ENCODE measurements around the gene TUT4. TPM values are rescaled to one million over a fixed set of nuclear protein-coding genes. Genes with fewer than 3 reads are reported as not detected.

TUT4 gene
- polyA plus RNA-seq, 1 donor from 2014 or later = 84.1 TPM

- H3K27me3 ChIP-seq (ENCODE audit: insufficient read depth, low read depth, low read length) = no peaks in the 10 kb centered on the region
- no peaks in the 10 kb centered on the region for H4K20me1 ChIP-seq (ENCODE audit: insufficient read depth)
- no peak overlapping the region for H3K4me3 ChIP-seq (ENCODE audit: low read length)
- no peaks in the 10 kb centered on the region for H3K36me3 ChIP-seq (ENCODE audit: insufficient read depth, low read length)
- H3K9me3 ChIP-seq (ENCODE audit: low read length) = no peaks in the 10 kb centered on the region
- H3K27ac ChIP-seq (ENCODE audit: low read length) = no peak overlapping the region
- no peak for TF ChIP-seq RAD21 (conservative IDR thresholded peaks at IDR 0.05)
- no peak for TF ChIP-seq EZH2 (IDR thresholded peaks at IDR 0.05; ENCODE audit: borderline replicate concordance, insufficient read depth, low read length, poor library complexity, severe bottlenecking)
- TF ChIP-seq POLR2AphosphoS5 (IDR thresholded peaks at IDR 0.05) = no peak
- TF ChIP-seq CTCF (IDR thresholded peaks at IDR 0.05; ENCODE audit: poor library complexity, severe bottlenecking) = no peak
- no peak for TF ChIP-seq SMC3 (conservative IDR thresholded peaks at IDR 0.05; ENCODE audit: poor library complexity)
- TF ChIP-seq REST (IDR thresholded peaks at IDR 0.05; ENCODE audit: borderline replicate concordance) = no peak
- no peak for TF ChIP-seq TAF1 (IDR thresholded peaks at IDR 0.05; ENCODE audit: low read depth)
- TF ChIP-seq EP300 (conservative IDR thresholded peaks at IDR 0.05; ENCODE audit: poor library complexity, severe bottlenecking) = no peak
- TF ChIP-seq MXI1 (conservative IDR thresholded peaks at IDR 0.05; ENCODE audit: poor library complexity, severe bottlenecking) = no peak
- H3K4me2 ChIP-seq (ENCODE audit: low read length) = no peak overlapping the region
- no peaks in the 10 kb centered on the region for H3F3A ChIP-seq (ENCODE audit: insufficient read depth, low read length, poor library complexity, severe bottlenecking)
- H3K79me2 ChIP-seq (replicated peaks; ENCODE audit: insufficient read depth, low read length) = no peaks in the 10 kb centered on the region
- no peak overlapping the region for H2AFZ ChIP-seq (ENCODE audit: low read depth, low read length)
- no peaks in the 10 kb centered on the region for H3K9me2 ChIP-seq (ENCODE audit: insufficient read depth, low read length)
- H3K9ac ChIP-seq (ENCODE audit: low read length) = no peak overlapping the region
Measured at GRCh38 chr1:52571783-52572182, 18.9 kb upstream of the TUT4 start.

GRCh38 chr1:52569449-52570210, 16.7 kb upstream of the TUT4 start:
- no peaks in the 10 kb centered on the region for H3K79me2 ChIP-seq (replicated peaks; ENCODE audit: insufficient read depth, low read length)
- no peaks in the 10 kb centered on the region for H3K9me3 ChIP-seq (ENCODE audit: low read length)
- no peak for TF ChIP-seq CTCF (IDR thresholded peaks at IDR 0.05; ENCODE audit: poor library complexity, severe bottlenecking)
- H3K4me3 ChIP-seq (ENCODE audit: low read length) = no peak overlapping the region
- no peak overlapping the region for H2AFZ ChIP-seq (ENCODE audit: low read depth, low read length)
- H3K4me2 ChIP-seq (ENCODE audit: low read length) = no peak overlapping the region
- no peak overlapping the region for H3K27ac ChIP-seq (ENCODE audit: low read length)
- H3F3A ChIP-seq (ENCODE audit: insufficient read depth, low read length, poor library complexity, severe bottlenecking) = no peaks in the 10 kb centered on the region
- H3K9me2 ChIP-seq (ENCODE audit: insufficient read depth, low read length) = no peaks in the 10 kb centered on the region
- H4K20me1 ChIP-seq (ENCODE audit: insufficient read depth) = no peaks in the 10 kb centered on the region
- no peaks in the 10 kb centered on the region for H3K27me3 ChIP-seq (ENCODE audit: insufficient read depth, low read depth, low read length)
- no peak overlapping the region for H3K9ac ChIP-seq (ENCODE audit: low read length)
- H3K36me3 ChIP-seq (ENCODE audit: insufficient read depth, low read length) = no peaks in the 10 kb centered on the region
